Tibial nerve (tissue), 4 donors: ENCODE data around the gene CSF1R. TPM values are rescaled to one million over a fixed set of nuclear protein-coding genes. Genes with fewer than 3 reads are reported as not detected.

ENCODE experiments used
- DNase-seq, 2 donors: peaks; one replicate each; pipeline ENCODE4 v3.0.0-alpha.2; 2019; ENCODE audit warnings: low spot score in 2 of 2
- H3K27ac ChIP-seq, 4 donors: fragments of 200-600 bp; sonication (generic) in 3 of 4; one replicate each; pipeline ENCODE4 v1.5.1; 2017 to 2019; ENCODE audit warnings: mild to moderate bottlenecking in 1 of 4
- H3K27me3 ChIP-seq, 2 donors: fragments of 200-600 bp; sonication (generic) in 1 of 2; one replicate each; pipeline versions ENCODE4 v1.5.1 to v1.6.0; 2017 to 2019
- H3K36me3 ChIP-seq, 3 donors: fragments of 200-600 bp; sonication (generic); one replicate each; pipeline ENCODE4 v1.5.1; 2018 to 2019
- H3K4me1 ChIP-seq, 4 donors: fragments of 200-600 bp; sonication (generic) in 3 of 4; one replicate each; pipeline ENCODE4 v1.5.1; 2017 to 2019
- H3K4me3 ChIP-seq, 4 donors: fragments of 200-600 bp; sonication (generic) in 3 of 4; one replicate each; pipeline ENCODE4 v1.5.1; 2017 to 2019; ENCODE audit warnings: mild to moderate bottlenecking in 1 of 4, moderate library complexity in 1 of 4
- H3K9me3 ChIP-seq, 4 donors: fragments of 200-600 bp; sonication (generic) in 3 of 4; one replicate each; pipeline ENCODE4 v1.5.1; 2017 to 2019
- EP300 ChIP-seq, 2 donors: sonication (generic); formaldehyde crosslinking; IDR thresholded peaks; one replicate each; pipeline ENCODE4 v1.6.1; 2017; ENCODE audit warnings: antibody characterized with exemption in 2 of 2, mild to moderate bottlenecking in 1 of 2
- POLR2A ChIP-seq, 2 donors: fragments of 450-650 bp; IDR thresholded peaks; one replicate each; pipeline ENCODE4 v1.6.1; 2017; ENCODE audit warnings: antibody characterized with exemption in 2 of 2, mild to moderate bottlenecking in 2 of 2, moderate library complexity in 2 of 2
- WGBS, 2 donors: methylation state at CpG; one replicate each; pipeline ENCODE4 v1.1.5; 2018; 5-methylcytosine and 5-hydroxymethylcytosine counted together
- total RNA-seq, 4 donors: library from RNA; depleted of rRNA; stranded (reverse); fragments of >200 nt; gene quantifications; one replicate each; pipeline ENCODE4 v1.1.0, GENCODE V29; 2016
- TF ChIP-seq, protein P1 (sequence below), 5 experiments: fragments of 200-600 bp in 3 of 5; fragments of 450-650 bp in 2 of 5; sonication (generic) in 3 of 5; IDR thresholded peaks; one replicate each; pipeline ENCODE4 v1.5.1; 2016 to 2019; ENCODE audit warnings: antibody characterized with exemption in 5 of 5, mild to moderate bottlenecking in 3 of 5, moderate library complexity in 2 of 5

The CSF1R gene
- total RNA-seq, 4 donors from 2014 or later = 35.4 to 57.9 (median 45.3) TPM

DNA sequence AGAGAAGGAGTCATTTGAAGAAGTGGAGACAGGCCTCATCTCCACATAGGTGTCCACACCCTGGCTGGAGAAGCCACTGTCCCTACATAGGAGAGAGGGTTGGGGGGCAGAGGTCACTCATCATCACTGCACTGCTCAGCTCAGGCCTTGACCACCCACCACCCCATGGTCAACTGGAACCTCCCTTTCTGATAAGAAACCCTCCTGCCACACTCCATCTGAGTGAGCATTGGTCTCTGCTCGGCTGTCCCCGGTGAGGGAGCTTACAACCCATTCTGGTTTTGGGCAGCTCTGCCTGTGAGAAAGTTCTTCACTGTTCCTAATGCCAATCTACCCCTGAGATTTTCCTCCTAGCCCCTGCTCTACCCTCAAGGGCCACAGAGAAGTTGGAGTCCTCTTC lies 28.8 kb downstream of the CSF1R start:
- WGBS, 2 donors = 95 to 96% methylated on average over 2 of the region's 2 CpGs
- peak overlapping the region in 2 of 4 donors; percentile 24 to 28 for H3K27ac ChIP-seq
- no peaks in the 10 kb centered on the region for H3K4me1 ChIP-seq
- DNase-seq = no peak
- no peaks in the 10 kb centered on the region for H3K27me3 ChIP-seq
- H3K9me3 ChIP-seq = no peaks in the 10 kb centered on the region
- H3K4me3 ChIP-seq = no peak overlapping the region
- H3K36me3 ChIP-seq = peaks cover 0 to 42% (median 4%) of the 10 kb centered on the region in 3 donors
- no peak for TF ChIP-seq POLR2A (IDR thresholded peaks at IDR 0.05)
- TF ChIP-seq, protein P1, sequence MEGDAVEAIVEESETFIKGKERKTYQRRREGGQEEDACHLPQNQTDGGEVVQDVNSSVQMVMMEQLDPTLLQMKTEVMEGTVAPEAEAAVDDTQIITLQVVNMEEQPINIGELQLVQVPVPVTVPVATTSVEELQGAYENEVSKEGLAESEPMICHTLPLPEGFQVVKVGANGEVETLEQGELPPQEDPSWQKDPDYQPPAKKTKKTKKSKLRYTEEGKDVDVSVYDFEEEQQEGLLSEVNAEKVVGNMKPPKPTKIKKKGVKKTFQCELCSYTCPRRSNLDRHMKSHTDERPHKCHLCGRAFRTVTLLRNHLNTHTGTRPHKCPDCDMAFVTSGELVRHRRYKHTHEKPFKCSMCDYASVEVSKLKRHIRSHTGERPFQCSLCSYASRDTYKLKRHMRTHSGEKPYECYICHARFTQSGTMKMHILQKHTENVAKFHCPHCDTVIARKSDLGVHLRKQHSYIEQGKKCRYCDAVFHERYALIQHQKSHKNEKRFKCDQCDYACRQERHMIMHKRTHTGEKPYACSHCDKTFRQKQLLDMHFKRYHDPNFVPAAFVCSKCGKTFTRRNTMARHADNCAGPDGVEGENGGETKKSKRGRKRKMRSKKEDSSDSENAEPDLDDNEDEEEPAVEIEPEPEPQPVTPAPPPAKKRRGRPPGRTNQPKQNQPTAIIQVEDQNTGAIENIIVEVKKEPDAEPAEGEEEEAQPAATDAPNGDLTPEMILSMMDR (IDR thresholded peaks at IDR 0.05) = no peak
- no peak for TF ChIP-seq EP300 (IDR thresholded peaks at IDR 0.05)

DNA sequence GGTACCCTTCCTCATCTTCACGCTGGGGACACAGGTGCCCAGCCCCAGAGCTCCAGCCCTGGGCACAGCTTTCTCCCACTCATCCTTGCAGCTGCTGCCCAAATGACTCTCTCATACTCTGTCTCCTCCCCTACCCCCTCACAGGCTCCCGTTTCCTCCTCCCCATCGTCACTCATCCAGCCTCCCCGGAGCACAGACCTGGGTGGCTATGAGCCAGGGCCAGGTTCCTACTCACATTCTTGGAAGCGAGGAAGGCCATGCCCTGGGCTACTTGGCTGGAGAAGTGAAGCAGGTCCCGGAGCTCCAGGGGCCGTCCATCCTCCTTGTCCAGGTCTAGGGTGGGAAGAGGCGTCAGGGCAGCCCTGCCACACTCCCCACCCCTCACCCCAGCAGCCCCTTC lies 29.3 kb downstream of the CSF1R start:
- no peaks in the 10 kb centered on the region for H3K4me1 ChIP-seq
- 62% methylated on average over 8 of the region's 8 CpGs for WGBS, 2 donors
- no peaks in the 10 kb centered on the region for H3K27me3 ChIP-seq
- TF ChIP-seq POLR2A (IDR thresholded peaks at IDR 0.05) (no peak), EP300 (IDR thresholded peaks at IDR 0.05) (no peak)
- TF ChIP-seq, protein P1 (IDR thresholded peaks at IDR 0.05) = no peak
- H3K4me3 ChIP-seq = no peak overlapping the region
- H3K9me3 ChIP-seq = no peaks in the 10 kb centered on the region
- DNase-seq = no peak
- peaks cover 0 to 47% (median 9%) of the 10 kb centered on the region in 3 donors for H3K36me3 ChIP-seq
- peak overlapping the region in 1 of 4 donors; percentile 28 for H3K27ac ChIP-seq

DNA sequence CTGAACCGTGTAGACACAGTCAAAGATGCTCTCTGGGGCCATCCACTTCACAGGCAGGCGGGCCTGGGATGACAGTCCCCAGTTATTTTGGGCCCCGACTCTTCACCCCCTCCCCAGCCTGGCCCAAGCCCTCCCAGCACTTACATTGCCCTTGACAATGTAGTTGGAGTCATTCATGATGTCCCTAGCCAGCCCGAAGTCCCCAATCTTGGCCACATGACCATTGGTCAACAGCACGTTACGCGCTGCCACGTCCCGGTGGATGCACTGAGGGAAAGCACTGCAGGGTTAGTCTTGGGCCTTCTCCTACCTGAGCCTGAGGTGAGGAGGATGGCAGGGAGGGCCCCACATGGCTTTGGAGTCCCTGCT lies 30.3 kb downstream of the CSF1R start:
- Histone ChIP-seq H3K27ac (no peak overlapping the region), H3K36me3 (peaks cover 0 to 57% (median 19%) of the 10 kb centered on the region in 3 donors), H3K9me3 (no peaks in the 10 kb centered on the region), H3K4me3 (no peak overlapping the region), H3K27me3 (no peaks in the 10 kb centered on the region), H3K4me1 (no peaks in the 10 kb centered on the region)
- TF ChIP-seq, protein P1 (IDR thresholded peaks at IDR 0.05) = no peak
- no peak for TF ChIP-seq EP300 (IDR thresholded peaks at IDR 0.05)
- no peak for TF ChIP-seq POLR2A (IDR thresholded peaks at IDR 0.05)
- WGBS, 2 donors = 91 to 99% methylated on average over 8 to 9 of the region's 9 CpGs
- DNase-seq = no peak

DNA sequence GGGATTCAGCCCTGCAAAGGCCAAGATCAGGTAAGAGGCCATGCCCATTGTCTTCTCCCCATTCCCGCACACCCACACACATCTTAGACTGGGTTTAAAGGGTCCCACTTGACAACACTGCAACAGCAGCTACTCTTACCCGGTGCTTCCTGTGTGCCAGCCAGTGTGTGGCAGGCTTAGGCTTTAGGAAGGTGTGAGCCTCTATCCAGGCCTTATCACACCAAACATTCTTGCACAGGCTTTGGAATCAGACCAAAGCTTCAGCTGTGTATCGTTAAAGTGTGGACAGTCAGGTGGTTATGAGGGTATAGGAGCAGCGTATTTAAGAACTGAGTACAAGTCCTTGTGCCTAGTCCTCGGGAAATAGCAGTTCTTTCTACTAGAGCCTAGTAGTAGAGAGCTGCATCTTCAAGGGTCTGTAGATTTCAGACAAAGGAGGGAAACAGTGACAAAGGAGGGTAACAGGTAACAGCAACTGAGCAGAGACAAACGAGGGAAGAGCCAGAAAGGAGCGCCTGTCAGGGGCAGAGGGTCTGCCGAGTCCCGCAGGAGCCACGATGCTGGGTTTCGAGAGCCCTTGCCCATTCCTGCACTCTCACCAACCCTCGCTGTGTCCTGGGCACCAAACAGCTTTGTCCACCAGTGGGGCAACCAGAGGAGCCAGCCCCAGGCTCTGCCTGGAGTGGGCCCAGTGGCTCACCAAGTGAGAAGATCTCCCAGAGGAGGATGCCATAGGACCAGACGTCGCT lies 30.9 kb downstream of the CSF1R start:
- no peak overlapping the region for H3K4me3 ChIP-seq
- no peaks in the 10 kb centered on the region for H3K27me3 ChIP-seq
- DNase-seq = no peak
- H3K9me3 ChIP-seq = no peaks in the 10 kb centered on the region
- H3K4me1 ChIP-seq = no peaks in the 10 kb centered on the region
- H3K36me3 ChIP-seq = peaks cover 0 to 62% (median 23%) of the 10 kb centered on the region in 3 donors
- no peak overlapping the region for H3K27ac ChIP-seq
- WGBS, 2 donors = 86 to 89% methylated on average over 11 to 14 of the region's 14 CpGs
- TF ChIP-seq EP300 (IDR thresholded peaks at IDR 0.05) = no peak

DNA sequence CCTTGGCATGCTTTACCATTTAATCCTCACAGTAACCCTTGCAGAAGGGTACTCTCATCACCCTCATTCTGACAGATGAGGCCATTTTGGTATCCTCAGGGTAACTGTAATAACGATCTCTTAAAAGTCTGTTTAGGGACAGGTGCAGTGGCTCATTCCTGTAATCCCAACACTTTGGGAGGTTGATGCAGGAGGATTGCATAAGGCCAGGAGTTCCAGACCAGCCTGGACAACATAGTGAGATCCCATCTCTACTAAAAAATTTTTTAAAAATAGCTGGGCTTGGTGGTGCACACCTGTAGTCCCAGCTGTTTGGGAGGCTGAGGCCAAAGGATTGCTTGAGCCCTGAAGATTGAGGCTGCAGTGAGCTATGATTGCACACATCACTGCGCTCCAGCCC lies 31.8 kb downstream of the CSF1R start:
- no peak overlapping the region for H3K27ac ChIP-seq
- no peaks in the 10 kb centered on the region for H3K27me3 ChIP-seq
- WGBS, 2 donors = 98 to 100% methylated on average over 2 of the region's 2 CpGs
- no peak for DNase-seq
- H3K36me3 ChIP-seq = peaks cover 0 to 72% (median 23%) of the 10 kb centered on the region in 3 donors
- TF ChIP-seq, protein P1 (IDR thresholded peaks at IDR 0.05) = no peak
- TF ChIP-seq POLR2A (IDR thresholded peaks at IDR 0.05) (no peak), EP300 (IDR thresholded peaks at IDR 0.05) (no peak)
- H3K9me3 ChIP-seq = no peaks in the 10 kb centered on the region
- no peak overlapping the region for H3K4me3 ChIP-seq
- H3K4me1 ChIP-seq = no peaks in the 10 kb centered on the region
